ENCODE measurements around the gene RPP30.

Gene RPP30

DNA sequence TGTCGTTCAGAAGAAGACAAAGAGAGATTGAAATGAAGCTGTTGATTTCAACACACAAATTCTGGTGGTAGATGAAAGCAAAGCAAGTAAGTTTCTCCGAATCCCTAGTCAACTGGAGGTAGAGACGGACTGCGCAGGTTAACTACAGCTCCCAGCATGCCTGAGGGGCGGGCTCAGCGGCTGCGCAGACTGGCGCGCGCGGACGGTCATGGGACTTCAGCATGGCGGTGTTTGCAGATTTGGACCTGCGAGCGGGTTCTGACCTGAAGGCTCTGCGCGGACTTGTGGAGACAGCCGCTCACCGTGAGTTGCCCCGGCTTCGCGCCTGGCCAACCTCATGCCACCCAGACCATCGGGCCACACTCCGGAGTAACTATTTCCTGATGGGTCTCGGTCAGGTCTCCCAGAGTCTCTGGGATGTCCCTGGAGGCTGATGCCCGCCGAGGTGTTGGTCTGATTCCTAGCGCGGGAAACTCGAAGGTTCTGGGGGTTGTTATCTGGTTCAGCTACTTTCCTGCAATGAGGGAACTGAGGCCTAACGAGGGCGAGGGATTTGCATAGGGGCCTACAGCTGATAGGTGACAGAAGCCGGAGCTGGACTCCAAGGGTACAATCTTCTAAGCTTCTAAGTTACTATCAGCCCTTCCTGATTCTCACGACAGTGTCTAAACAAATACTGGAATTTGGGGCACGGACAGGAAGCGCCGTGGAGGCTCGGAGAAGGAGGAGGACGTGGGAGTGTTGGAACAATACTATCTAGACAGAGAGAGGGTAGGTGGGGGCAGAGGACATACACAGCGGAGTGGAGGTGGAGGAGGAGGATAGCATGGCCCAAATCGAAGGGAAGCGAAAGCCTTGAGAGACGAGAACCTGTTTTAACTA lies at the start of gene RPP30:
RPP30 (plus strand) TSS at position 209 of the 882 bp plus-strand sequence; CDS start at position 222, 13 bp downstream.
- H3K4me1 ChIP-seq (ENCODE audit: insufficient read depth, low read length) = peaks cover 14% of the 10 kb centered on the region
- H3K27me3 ChIP-seq (ENCODE audit: insufficient read depth, low read length) = peaks cover 2% of the 10 kb centered on the region
- no peaks in the 10 kb centered on the region for H3K9me3 ChIP-seq (ENCODE audit: low read length)
- peak within 1 kb of the TSS; percentile 98 for H2AFZ ChIP-seq (ENCODE audit: low read depth, low read length)
- H3K36me3 ChIP-seq (ENCODE audit: insufficient read depth, low read length) = peaks cover 16% of the 10 kb centered on the region
- H3K4me3 ChIP-seq (ENCODE audit: low read length) = peak within 1 kb of the TSS; percentile 86

DNA sequence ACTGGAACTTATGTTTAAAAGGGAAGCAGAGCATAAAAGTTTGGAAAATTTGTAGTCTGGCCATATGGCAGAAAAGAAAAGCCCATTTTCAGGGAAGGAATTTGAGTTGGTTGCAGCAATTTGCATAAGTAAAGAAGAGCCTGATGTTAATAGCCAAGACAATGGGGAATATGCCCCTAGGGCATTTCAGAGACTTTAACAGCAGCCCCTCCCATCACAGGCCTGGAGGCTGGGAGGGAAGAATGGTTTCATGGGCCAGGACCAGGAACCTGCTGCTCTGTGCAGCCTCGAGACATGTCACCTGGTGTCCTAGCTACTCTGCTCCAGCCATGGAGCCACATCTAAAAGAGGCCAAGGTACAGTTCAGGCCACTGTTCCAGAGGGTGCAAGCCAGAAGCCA lies 49.3 kb upstream of the RPP30 start:
- H2AFZ ChIP-seq (ENCODE audit: low read depth, low read length) = no peak overlapping the region
- H3K4me1 ChIP-seq (ENCODE audit: insufficient read depth, low read length) = no peaks in the 10 kb centered on the region
- no peaks in the 10 kb centered on the region for H3K9me3 ChIP-seq (ENCODE audit: low read length)
- H3K27me3 ChIP-seq (ENCODE audit: insufficient read depth, low read length) = no peaks in the 10 kb centered on the region
- H3K36me3 ChIP-seq (ENCODE audit: insufficient read depth, low read length) = no peaks in the 10 kb centered on the region
- no peak overlapping the region for H3K4me3 ChIP-seq (ENCODE audit: low read length)

DNA sequence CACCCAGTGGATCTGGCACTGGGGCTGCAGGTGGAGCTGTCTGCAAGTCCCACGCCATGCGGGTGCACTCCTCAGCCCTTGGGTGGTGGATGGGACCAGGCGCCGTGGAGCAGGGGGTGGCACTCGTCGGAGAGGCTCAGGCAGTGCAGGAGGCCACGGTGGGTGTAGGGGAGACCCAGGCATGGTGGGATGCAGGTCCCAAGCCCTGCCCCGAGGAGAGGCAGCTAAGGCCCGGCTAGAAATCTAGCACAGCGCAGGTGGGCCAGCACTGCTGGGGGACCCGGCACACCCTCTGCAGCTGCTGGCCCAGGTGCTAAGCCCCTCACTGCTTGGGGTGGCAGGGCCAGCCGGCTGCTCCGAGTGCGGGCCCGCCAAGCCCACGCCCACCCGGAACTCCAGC lies 39.7 kb upstream of the RPP30 start:
- Histone ChIP-seq H3K9me3 (ENCODE audit: low read length) (no peaks in the 10 kb centered on the region), H3K4me3 (ENCODE audit: low read length) (no peak overlapping the region), H3K36me3 (ENCODE audit: insufficient read depth, low read length) (no peaks in the 10 kb centered on the region), H3K27me3 (ENCODE audit: insufficient read depth, low read length) (no peaks in the 10 kb centered on the region), H2AFZ (ENCODE audit: low read depth, low read length) (no peak overlapping the region), H3K4me1 (ENCODE audit: insufficient read depth, low read length) (no peaks in the 10 kb centered on the region)

DNA sequence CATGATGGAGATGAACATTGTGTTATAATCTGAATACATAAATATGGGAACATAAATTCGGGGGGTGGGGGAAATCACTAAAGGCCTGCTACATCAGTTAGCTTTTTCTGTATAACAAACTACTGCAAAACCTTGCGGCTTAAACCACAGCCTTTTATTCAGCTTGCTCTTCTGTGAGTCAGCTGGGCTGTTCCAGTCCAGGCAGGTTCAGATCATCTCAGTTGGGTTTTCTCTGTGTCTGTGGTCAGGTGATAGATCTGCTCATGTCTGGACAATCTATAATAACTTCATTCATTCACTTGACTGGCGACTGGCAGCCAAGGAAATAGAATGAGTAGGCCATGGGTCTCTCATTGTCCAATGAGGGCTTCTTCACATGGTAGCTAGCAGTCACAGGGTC lies 37.4 kb upstream of the RPP30 start:
- Histone ChIP-seq H3K4me1 (ENCODE audit: insufficient read depth, low read length) (no peaks in the 10 kb centered on the region), H3K9me3 (ENCODE audit: low read length) (no peaks in the 10 kb centered on the region), H3K27me3 (ENCODE audit: insufficient read depth, low read length) (no peaks in the 10 kb centered on the region), H3K36me3 (ENCODE audit: insufficient read depth, low read length) (no peaks in the 10 kb centered on the region), H2AFZ (ENCODE audit: low read depth, low read length) (no peak overlapping the region), H3K4me3 (ENCODE audit: low read length) (no peak overlapping the region)

DNA sequence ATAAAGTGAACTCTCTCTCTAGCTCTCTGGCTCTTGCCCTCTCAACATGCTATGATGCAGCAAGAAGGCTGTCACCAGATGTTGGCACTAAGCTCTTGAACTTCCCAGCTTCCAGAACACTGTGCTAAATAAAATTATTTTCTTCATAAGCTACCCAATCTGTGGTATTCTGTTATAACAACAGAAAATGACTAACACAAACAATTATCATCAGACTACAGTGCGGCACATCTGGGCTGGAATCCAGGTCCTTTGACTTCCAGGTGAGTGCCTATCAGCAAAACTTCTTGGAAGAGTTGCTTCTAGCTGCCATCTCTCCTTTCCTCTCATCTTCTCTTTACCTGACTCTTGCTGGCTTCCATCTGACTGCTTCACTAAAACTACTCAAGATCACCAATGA lies 34.3 kb upstream of the RPP30 start:
- H3K9me3 ChIP-seq (ENCODE audit: low read length) = no peaks in the 10 kb centered on the region
- H2AFZ ChIP-seq (ENCODE audit: low read depth, low read length) = no peak overlapping the region
- H3K4me3 ChIP-seq (ENCODE audit: low read length) = no peak overlapping the region
- no peaks in the 10 kb centered on the region for H3K4me1 ChIP-seq (ENCODE audit: insufficient read depth, low read length)
- H3K27me3 ChIP-seq (ENCODE audit: insufficient read depth, low read length) = no peaks in the 10 kb centered on the region
- no peaks in the 10 kb centered on the region for H3K36me3 ChIP-seq (ENCODE audit: insufficient read depth, low read length)

DNA sequence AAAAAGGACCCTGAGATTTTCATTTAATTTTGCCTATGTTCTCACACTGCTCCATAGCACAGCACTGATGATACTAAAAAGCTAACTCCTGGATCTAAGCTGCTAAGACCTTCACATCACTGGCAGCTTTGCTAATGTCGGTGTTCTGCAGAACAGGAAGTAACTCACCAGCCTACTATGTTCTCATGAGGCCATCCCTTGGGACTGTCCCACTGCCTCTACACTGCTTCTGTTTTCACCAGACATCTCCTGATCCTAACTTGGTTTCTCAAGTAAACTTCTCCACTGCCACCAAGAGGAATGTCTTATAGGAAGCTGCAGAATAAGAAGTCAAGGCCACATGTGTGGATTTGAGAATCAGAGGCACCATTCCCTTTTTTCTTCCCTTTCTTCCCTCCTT lies 29.0 kb upstream of the RPP30 start:
- H3K27me3 ChIP-seq (ENCODE audit: insufficient read depth, low read length) = no peaks in the 10 kb centered on the region
- no peak overlapping the region for H3K4me3 ChIP-seq (ENCODE audit: low read length)
- H3K4me1 ChIP-seq (ENCODE audit: insufficient read depth, low read length) = no peaks in the 10 kb centered on the region
- no peaks in the 10 kb centered on the region for H3K9me3 ChIP-seq (ENCODE audit: low read length)
- no peaks in the 10 kb centered on the region for H3K36me3 ChIP-seq (ENCODE audit: insufficient read depth, low read length)
- no peak overlapping the region for H2AFZ ChIP-seq (ENCODE audit: low read depth, low read length)

DNA sequence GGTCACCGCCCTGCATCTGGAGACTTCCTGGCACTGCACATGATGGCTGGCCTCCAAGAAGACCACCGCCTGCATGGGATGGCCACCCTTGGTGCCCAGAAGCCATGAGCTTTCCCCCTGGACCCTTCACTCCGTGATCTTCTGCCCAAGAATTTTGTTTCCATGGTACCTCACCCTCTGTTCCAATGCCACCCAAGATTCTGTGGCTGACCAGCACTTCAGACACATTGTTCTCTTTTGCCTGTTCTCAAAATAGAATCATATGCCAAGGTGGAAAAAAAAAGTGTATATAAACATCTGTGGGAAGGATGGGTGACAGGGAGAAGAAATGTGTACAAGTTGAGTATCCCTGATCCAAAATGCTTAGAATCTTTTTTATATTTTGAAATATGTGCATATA lies 26.0 kb upstream of the RPP30 start:
- Histone ChIP-seq H3K4me3 (ENCODE audit: low read length) (no peak overlapping the region), H2AFZ (ENCODE audit: low read depth, low read length) (no peak overlapping the region), H3K4me1 (ENCODE audit: insufficient read depth, low read length) (no peaks in the 10 kb centered on the region), H3K9me3 (ENCODE audit: low read length) (peaks cover 8% of the 10 kb centered on the region), H3K27me3 (ENCODE audit: insufficient read depth, low read length) (no peaks in the 10 kb centered on the region), H3K36me3 (ENCODE audit: insufficient read depth, low read length) (no peaks in the 10 kb centered on the region)

DNA sequence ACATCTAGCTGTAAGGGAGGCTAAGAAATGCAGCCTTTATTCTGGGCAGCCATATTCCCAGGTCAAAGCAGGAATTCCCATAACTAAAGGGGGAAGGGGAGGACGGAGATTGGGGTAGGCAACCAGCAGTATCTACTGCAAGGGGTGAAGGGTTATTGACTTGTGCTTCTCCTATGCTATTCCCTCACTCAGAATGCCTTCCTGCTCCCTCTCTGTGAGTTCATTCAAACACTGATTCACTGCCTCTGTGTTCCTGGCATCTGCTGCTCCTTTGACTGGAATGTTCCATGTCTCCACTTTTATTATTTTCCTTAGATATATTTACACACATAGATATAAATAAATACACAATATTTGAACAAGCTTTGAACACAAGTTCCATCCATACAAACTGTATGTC lies 25.0 kb upstream of the RPP30 start:
- H3K36me3 ChIP-seq (ENCODE audit: insufficient read depth, low read length) = no peaks in the 10 kb centered on the region
- H3K4me1 ChIP-seq (ENCODE audit: insufficient read depth, low read length) = no peaks in the 10 kb centered on the region
- H2AFZ ChIP-seq (ENCODE audit: low read depth, low read length) = no peak overlapping the region
- no peak overlapping the region for H3K4me3 ChIP-seq (ENCODE audit: low read length)
- H3K27me3 ChIP-seq (ENCODE audit: insufficient read depth, low read length) = no peaks in the 10 kb centered on the region
- H3K9me3 ChIP-seq (ENCODE audit: low read length) = peaks cover 8% of the 10 kb centered on the region

DNA sequence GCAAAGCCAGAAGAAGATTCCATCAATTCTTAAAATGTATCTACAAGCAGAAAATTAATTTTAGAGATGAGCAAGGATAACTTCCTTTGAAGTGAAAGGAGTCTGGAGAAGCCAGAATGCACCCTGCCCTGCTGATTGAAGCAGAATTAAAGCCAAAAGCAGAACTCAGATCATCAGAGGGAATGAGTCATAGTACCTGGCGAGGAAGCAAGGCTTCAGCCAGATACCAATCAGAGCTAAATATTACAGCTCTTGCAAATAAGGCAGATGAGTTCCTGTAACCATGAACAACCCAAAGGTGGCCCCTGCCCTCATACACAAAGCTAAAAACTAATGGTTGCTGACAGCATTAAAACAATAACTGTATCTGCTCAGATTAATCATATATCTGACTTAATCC lies 24.3 kb upstream of the RPP30 start:
- no peaks in the 10 kb centered on the region for H3K36me3 ChIP-seq (ENCODE audit: insufficient read depth, low read length)
- no peak overlapping the region for H3K4me3 ChIP-seq (ENCODE audit: low read length)
- peaks cover 8% of the 10 kb centered on the region for H3K9me3 ChIP-seq (ENCODE audit: low read length)
- H3K27me3 ChIP-seq (ENCODE audit: insufficient read depth, low read length) = no peaks in the 10 kb centered on the region
- no peaks in the 10 kb centered on the region for H3K4me1 ChIP-seq (ENCODE audit: insufficient read depth, low read length)
- no peak overlapping the region for H2AFZ ChIP-seq (ENCODE audit: low read depth, low read length)

DNA sequence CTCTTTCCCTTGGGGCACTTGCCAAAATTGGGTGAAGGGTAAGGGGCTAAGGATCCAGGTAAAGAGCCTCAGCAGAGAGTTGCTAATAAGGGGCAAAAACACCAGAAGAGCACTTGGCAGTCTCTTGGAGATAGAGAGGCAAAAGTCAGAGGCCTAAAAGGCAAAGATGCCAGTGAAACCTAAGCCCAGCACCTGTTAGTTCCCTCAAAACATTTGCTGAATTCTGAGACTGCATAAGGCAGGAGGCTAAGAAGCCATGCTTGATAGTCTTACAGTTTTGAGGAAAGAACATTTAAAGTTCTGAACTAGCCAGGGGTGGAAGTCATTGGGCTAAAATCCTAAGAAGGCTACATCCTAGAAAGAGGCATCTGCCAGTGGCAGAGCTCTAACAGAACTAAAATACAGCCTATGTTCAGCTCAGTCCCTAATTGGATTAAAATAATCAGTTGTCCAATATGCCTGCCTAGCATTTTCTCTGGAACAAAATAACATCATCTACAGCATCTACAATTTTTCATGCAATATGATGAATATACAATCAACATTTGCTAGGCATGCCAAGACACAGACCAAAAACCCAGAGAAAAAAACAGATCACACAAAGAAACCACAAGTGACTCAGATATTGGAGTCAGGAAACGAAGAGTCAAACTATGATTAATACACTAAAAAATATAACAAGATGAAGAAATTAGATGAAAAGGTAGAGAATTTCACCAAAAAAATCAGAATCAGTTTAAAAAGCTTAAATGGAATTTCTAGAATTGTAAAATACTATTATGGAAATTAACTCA lies 21.6 kb upstream of the RPP30 start:
- H2AFZ ChIP-seq (ENCODE audit: low read depth, low read length) = no peak overlapping the region

DNA sequence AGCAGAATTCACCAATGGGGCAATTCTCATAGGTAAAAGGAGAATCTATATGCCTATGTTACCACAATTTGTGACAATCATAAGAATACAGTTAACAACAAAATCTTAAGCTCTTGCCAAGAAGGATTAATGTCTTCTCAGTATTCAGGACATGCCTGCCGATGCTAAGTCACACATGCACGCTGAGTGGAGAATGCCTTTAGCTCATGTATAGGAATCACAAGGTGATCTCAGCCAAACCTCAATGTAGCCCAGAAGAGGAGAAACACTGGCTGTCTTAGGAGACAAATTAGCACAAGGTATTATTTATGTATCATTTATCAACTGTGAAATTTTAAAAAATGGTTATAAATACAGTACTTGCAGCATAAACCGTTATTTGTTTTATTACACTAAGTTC lies 16.6 kb upstream of the RPP30 start:
- peaks cover 3% of the 10 kb centered on the region for H3K9me3 ChIP-seq (ENCODE audit: low read length)
- H3K27me3 ChIP-seq (ENCODE audit: insufficient read depth, low read length) = peaks cover 49% of the 10 kb centered on the region
- no peak overlapping the region for H3K4me3 ChIP-seq (ENCODE audit: low read length)
- H3K36me3 ChIP-seq (ENCODE audit: insufficient read depth, low read length) = no peaks in the 10 kb centered on the region
- no peak overlapping the region for H2AFZ ChIP-seq (ENCODE audit: low read depth, low read length)
- H3K4me1 ChIP-seq (ENCODE audit: insufficient read depth, low read length) = no peaks in the 10 kb centered on the region

More for the DNA sequence above, 21.6 kb upstream of the RPP30 start:
- peaks cover 9% of the 10 kb centered on the region for H3K27me3 ChIP-seq (ENCODE audit: insufficient read depth, low read length)
- peaks cover 8% of the 10 kb centered on the region for H3K9me3 ChIP-seq (ENCODE audit: low read length)
- H3K4me1 ChIP-seq (ENCODE audit: insufficient read depth, low read length) = no peaks in the 10 kb centered on the region
- H3K36me3 ChIP-seq (ENCODE audit: insufficient read depth, low read length) = no peaks in the 10 kb centered on the region
- H3K4me3 ChIP-seq (ENCODE audit: low read length) = no peak overlapping the region

DNA sequence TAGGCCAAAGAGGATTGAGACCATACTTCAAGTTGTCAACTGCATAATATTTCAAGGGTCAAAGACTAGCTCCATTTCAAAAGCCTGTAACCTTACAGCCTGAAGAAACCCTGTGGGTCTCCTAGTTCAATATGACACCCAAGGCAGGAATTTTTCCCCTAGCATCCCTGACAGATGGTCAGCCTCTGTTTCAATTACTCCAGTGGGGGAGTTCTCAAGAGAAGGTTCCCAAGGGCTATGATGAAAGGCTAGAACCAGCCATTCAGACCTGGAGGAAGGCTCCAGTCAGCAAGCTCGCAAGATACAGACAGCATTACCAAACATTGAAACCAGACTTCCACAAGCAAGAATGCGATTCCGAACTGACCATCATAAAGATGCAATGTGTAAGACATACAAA lies 15.5 kb upstream of the RPP30 start:
- H3K27me3 ChIP-seq (ENCODE audit: insufficient read depth, low read length) = peaks cover 55% of the 10 kb centered on the region

DNA sequence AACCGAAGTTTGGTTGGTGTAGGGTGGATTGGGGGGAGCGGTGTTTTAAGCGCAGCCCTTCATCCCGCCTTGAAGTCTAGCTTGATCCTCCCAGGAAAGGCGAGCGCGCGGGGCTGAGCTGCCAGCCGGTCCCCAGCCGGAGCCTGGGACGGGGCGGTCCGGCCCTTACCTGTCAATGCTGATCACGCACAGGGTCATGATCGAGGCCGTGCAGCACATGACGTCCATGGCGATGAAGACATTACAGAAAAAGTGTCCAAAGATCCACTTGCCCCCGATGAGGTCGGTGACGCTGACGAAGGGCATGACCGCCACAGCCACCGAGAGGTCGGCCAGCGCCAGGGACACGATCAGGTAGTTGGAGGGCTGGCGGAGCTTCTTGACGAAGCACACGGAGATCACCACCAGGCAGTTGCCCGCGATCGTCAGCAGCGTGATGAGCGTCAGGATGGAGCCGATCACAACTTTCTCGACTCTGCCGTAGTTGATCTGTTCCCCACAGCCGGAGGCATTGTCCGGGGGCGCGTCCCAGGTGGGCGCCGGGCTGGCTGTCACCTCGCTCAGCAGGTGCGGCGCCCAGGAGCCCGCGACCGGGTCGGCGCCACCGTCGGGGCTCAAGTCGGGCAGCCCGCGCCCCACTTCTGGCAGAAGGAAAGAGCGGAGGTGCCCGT lies 14.7 kb upstream of the RPP30 start:
- Histone ChIP-seq H3K9me3 (ENCODE audit: low read length) (no peaks in the 10 kb centered on the region), H3K27me3 (ENCODE audit: insufficient read depth, low read length) (peaks cover 62% of the 10 kb centered on the region), H3K4me1 (ENCODE audit: insufficient read depth, low read length) (no peaks in the 10 kb centered on the region), H2AFZ (ENCODE audit: low read depth, low read length) (peak overlapping the region; percentile 60), H3K4me3 (ENCODE audit: low read length) (peak overlapping the region; percentile 46), H3K36me3 (ENCODE audit: insufficient read depth, low read length) (no peaks in the 10 kb centered on the region)

More for the DNA sequence above, 15.5 kb upstream of the RPP30 start:
- no peak overlapping the region for H3K4me3 ChIP-seq (ENCODE audit: low read length)
- H3K4me1 ChIP-seq (ENCODE audit: insufficient read depth, low read length) = no peaks in the 10 kb centered on the region
- no peaks in the 10 kb centered on the region for H3K36me3 ChIP-seq (ENCODE audit: insufficient read depth, low read length)
- no peaks in the 10 kb centered on the region for H3K9me3 ChIP-seq (ENCODE audit: low read length)
- H2AFZ ChIP-seq (ENCODE audit: low read depth, low read length) = no peak overlapping the region
